A549 (cell line): ENCODE measurements around the gene TSR3.

ENCODE experiments used
- CEBPB ChIP-seq, 2 experiments: fragments of >200 bp in 1 of 2; sonication (Bioruptor Twin) in 1 of 2; formaldehyde crosslinking in 1 of 2; IDR thresholded peaks; 2 replicates each; pipeline ENCODE4 v1.6.1; 2012 to 2016
- KDM5A ChIP-seq: fragments of 200-600 bp; sonication (generic); IDR thresholded peaks from 2 replicates; pipeline ENCODE4 v1.6.1; 2016; ENCODE audit warnings: antibody characterized with exemption, mild to moderate bottlenecking
- MAX ChIP-seq: IDR thresholded peaks from 2 replicates; pipeline ENCODE4 v1.6.1; 2012
- NPAS2 ChIP-seq: fragments of 250-450 bp; sonication (Bioruptor Pico); IDR thresholded peaks from 2 replicates; pipeline ENCODE4 v1.8.0; 2022; ENCODE audit warnings: mild to moderate bottlenecking, moderate library complexity, borderline replicate concordance
- PHF8 ChIP-seq: fragments of 200-600 bp; sonication (generic); IDR thresholded peaks from 2 replicates; pipeline ENCODE4 v1.6.1; 2016; ENCODE audit warnings: low read depth, mild to moderate bottlenecking, antibody characterized with exemption, moderate library complexity, borderline replicate concordance
- POLR2A ChIP-seq: IDR thresholded peaks from 2 replicates; pipeline ENCODE4 v1.6.1; 2012; ENCODE audit warnings: mild to moderate bottlenecking, low read length
- TF ChIP-seq, protein P1 (sequence below): fragments of >200 bp; sonication (Bioruptor Twin); formaldehyde crosslinking; IDR thresholded peaks from 3 replicates; pipeline ENCODE4 v1.5.1; 2016
- TF ChIP-seq, protein P2 (sequence below): fragments of 150-350 bp; IDR thresholded peaks from 2 replicates; pipeline ENCODE4 v1.6.1; 2014; ENCODE audit warnings: low read depth, mild to moderate bottlenecking, low read length

DNA sequence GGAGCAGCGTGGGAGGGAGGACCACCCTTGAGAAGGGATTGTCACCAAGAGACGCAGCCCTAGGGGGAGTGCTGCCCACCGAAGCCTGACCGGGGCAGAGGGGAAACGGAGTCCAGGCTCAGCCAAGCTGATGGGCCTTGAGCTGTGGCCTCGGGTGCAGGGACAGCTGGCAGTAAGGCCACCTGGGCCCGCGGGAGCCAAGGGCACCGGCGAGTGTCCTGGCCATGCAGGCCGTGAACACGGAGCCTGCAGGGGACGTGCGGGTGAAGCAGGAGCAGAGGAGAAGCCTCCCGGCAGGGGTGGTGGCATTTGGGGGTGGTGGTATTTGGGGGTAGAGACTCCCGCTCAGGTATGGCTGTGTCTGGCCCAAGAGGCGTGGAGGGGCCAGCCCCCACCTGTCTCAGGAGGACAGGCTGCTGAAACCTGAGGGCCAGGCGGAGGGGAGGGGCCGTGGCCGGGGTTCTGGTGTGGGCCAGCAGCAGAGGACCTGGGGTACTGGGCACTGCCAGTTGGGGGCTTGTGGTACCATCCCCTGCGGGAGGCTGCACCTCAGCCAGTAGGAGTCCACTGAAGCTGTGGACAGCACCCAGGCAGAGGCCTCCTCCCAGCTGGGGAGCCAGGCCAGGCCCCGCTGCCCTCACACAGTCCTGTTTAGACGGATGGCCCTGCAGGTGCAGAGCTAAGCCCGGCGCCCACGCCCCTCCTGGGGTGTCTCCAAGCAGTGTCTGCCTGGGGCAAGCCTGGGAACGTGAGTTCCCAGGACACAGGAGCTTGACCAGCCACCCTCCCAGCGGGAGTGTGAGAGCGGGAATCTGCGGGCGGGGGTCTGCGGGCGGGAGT is 4.6 kb upstream of the TSR3 start:
- TF ChIP-seq, protein P1, sequence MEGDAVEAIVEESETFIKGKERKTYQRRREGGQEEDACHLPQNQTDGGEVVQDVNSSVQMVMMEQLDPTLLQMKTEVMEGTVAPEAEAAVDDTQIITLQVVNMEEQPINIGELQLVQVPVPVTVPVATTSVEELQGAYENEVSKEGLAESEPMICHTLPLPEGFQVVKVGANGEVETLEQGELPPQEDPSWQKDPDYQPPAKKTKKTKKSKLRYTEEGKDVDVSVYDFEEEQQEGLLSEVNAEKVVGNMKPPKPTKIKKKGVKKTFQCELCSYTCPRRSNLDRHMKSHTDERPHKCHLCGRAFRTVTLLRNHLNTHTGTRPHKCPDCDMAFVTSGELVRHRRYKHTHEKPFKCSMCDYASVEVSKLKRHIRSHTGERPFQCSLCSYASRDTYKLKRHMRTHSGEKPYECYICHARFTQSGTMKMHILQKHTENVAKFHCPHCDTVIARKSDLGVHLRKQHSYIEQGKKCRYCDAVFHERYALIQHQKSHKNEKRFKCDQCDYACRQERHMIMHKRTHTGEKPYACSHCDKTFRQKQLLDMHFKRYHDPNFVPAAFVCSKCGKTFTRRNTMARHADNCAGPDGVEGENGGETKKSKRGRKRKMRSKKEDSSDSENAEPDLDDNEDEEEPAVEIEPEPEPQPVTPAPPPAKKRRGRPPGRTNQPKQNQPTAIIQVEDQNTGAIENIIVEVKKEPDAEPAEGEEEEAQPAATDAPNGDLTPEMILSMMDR, result no peak
- no peak for TF ChIP-seq CEBPB (IDR thresholded peaks at IDR 0.05)
- TF ChIP-seq NPAS2, result no peak
- no peak for TF ChIP-seq PHF8
- TF ChIP-seq POLR2A, result no peak
- TF ChIP-seq, protein P2, sequence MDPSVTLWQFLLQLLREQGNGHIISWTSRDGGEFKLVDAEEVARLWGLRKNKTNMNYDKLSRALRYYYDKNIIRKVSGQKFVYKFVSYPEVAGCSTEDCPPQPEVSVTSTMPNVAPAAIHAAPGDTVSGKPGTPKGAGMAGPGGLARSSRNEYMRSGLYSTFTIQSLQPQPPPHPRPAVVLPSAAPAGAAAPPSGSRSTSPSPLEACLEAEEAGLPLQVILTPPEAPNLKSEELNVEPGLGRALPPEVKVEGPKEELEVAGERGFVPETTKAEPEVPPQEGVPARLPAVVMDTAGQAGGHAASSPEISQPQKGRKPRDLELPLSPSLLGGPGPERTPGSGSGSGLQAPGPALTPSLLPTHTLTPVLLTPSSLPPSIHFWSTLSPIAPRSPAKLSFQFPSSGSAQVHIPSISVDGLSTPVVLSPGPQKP, result no peak
- TF ChIP-seq KDM5A, result no peak
- no peak for TF ChIP-seq MAX
